Activated T-cell treated with anti-CD3 and anti-CD28 coated beads, Interleukin-2, amount 50 U/mL, for 1 hour (primary cell): ENCODE results near the gene CACNG5.
"Not testable (repeated sequence)": the region's sequence is repeated elsewhere in the genome, so short reads cannot be mapped to it uniquely, and the experiment has no call there.

Source experiments
- DNase-seq: peaks from one replicate; pipeline ENCODE4 v3.0.0-alpha.2; 2020

The CACNG5 gene

DNA sequence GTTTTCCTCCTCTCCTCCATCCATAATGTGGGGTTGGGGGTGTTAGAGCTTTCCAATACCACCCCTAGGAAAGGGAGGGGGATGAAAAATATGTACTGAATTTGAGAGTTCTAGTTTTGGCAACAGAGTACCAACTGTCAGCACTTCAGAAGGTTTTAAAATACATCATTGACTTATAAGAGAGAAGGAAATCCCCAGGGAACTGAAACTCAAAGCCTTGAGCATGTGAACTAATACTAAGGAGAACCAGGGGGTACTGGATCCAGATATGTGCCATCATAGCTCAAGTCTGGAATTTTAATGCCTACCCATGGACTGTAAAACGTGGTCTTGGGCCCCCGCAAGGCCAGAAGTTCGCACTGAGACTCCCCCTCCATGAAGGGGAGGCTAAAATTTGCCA is 15.8 kb downstream of the CACNG5 start:
- no peak for DNase-seq

- peak; percentile 31 for DNase-seq
Measured at GRCh38 chr17:66855204-66855603, 20.3 kb downstream of the CACNG5 start.

GRCh38 chr17:66858226-66859083 is 23.5 kb downstream of the CACNG5 start:
- DNase-seq = no peak

DNA sequence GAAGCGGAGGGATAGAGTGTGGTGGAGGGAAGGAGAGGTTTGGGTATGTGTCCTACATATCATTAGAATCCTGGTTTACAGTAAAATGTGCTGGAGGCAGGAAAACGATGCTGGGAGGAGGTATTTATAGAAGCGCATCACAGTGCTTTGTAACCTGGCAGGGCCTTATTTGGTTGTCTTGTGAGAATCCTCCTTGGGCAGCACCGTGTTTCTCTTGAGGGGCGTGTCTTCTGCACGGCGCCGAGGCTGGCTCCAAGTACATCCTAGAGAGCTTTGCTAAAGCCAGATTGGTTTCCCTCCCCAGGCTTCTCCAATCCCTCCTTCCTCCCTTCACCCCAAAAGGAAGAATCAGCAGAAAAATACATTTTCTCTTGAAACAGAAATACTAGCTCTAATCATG is 24.4 kb downstream of the CACNG5 start:
- DNase-seq = no peak

GRCh38 chr17:66860204-66860603 is 25.3 kb downstream of the CACNG5 start:
- no peak for DNase-seq

- no peak for DNase-seq
Measured at GRCh38 chr17:66863820-66864219, 28.9 kb downstream of the CACNG5 start.

DNA sequence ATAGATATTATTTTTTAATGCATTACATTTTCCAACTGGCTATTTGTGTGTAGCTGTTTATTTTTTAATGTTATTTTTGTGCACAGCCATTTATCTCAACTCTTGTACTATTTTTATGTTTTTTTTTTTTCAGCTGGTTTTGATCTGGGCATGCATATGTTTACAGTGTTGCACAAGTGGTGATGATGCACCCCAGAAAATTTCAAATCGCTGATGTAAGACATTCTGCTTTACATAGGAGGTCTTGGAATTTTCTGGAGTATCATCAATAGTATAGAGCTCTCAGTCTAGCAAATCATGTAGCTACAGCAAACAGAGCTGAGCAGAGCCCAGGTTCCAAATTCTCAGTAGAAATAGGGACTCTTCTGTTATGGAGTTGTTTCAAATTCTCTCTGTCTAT is 30.2 kb downstream of the CACNG5 start:
- no peak for DNase-seq

DNA sequence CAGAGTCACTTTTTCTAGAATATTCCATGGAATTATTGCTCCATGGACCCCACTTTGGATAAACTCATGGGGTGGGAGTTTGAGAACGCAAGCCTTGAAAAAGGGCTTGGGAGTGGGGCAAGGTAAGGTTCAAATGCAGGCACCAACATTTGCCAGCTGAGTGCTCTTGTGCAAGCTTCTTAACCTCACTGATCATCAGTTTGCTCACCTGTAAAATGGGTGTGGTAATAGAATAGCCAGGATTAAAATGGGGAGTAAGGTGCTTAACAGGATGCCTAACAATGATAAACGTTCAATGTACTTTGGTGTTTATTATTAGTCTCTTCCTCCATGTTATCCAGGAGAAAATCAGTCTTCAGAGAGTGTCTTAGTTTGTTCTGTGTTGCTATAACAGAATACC is 39.0 kb downstream of the CACNG5 start:
- no peak for DNase-seq

- no peak for DNase-seq
Measured at GRCh38 chr17:66884931-66885330, 50.0 kb downstream of the CACNG5 start.

DNA sequence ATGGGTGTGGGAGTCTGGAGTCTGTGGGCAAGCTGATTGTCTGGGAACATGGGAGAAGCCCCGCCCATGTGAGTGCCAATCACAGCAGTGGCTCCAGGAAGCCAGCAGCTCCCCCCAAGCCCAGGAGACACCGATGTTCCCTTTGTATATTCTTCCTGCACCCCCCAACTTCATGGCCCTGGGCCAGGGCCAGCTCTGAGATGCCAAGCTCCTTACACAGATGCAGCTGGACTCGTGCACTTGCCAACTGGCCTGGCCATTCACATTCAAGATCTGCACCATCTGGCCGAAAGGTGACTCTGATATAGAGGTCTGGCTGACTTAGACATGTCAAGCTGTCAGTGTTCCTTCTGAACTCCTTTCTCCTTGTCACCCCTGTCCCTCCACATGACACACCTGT is 50.5 kb downstream of the CACNG5 start:
- no peak for DNase-seq

DNA sequence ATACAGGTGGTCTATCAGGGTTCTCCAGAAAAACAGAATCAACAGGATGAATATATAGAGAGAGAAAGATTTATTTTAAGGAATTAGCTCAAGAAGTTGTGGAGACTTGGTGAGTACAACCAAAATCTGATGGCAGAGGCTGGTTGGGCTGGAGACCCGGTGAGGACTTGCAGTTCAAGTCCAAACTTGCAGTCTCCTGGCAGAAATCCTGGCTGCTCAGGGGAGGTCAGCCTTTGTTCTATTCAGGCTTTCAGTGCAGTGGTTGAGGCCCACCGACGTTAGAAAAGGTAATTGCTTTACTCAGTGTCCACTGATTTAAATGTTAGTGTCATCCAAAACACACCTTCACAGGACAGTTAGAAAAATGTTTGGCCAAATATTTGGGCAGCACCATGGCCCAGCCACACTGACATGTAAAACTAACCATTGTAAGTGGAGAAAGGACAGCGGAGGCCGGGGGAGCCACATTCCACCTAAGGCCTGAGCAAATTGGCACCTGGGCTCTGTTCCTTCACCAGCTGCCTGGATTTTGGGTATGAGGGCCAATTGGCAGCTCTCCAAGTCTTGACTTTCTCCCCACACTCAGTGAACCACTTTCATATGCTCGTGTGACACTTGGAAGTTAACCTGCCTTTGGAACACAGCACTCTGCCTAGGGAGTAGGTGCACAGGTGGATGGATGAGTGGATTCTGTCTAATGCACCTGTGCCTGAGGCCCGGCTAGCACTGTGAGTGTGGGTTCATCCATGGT is 54.7 kb downstream of the CACNG5 start:
- no peak for DNase-seq

- no peak for DNase-seq
Measured at GRCh38 chr17:66892246-66892645, 57.3 kb downstream of the CACNG5 start.

DNA sequence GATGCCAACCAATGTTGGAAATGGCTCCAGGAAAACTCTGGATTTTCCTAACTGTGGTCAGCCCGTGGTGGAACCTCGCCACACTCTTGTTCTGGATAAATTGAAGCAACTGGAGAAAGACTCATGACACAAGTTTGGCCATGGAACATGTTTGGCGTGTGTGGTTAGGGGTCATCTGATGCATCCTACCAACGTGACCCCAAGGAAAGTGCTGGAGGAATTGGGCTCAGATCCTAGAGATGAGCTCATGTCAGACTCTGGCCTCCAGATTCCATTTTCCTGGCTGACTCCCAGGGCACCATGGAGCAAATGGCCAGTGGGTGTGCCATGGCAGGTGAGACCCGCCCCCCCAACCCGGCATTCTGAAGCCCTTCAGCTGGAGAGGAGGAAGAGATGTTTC is 58.5 kb downstream of the CACNG5 start:
- DNase-seq = no peak

DNA sequence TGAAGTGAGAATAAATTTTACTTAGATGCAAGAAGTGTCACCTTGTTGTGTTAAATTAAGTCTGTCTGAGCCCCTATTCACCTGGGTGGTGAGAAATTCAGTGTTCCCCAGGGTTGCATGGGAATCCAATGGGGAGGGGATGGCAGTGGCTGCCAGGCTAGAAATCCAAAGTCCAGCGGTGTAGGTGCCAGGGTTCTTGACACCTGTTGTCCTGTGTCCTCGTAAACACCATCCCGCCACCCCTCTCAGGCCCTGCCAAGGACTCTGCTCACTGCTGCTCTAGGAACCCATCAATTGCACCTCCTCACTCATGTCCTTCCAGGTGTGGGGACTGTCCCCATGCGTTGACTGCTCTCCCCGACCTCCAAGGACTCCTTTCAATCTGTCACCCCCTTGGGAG is 58.9 kb downstream of the CACNG5 start:
- no peak for DNase-seq

- no peak for DNase-seq
Measured at GRCh38 chr17:66897141-66897540, 62.2 kb downstream of the CACNG5 start.

DNA sequence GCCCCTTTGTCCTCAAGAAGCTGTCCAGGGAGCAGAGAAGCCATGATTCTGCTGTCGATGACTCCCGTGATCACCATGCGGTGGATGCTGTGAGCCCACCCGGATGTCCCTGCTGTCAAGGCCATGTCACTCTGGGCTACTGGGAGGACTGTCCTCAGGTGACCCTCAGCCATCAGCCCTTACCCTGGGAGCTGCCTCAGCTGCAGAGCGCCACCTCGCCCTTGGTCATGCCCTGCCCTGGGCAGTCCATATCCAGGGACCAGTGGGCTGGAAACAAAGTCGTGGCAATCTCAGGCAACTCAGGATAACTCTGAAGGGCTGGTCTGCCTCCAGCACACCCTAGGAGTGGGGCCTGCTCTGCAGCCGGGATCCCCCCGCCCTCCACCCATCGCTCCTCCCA is 63.6 kb downstream of the CACNG5 start:
- no peak for DNase-seq

- no peak for DNase-seq
Measured at GRCh38 chr17:66900126-66901010, 65.5 kb downstream of the CACNG5 start.

DNA sequence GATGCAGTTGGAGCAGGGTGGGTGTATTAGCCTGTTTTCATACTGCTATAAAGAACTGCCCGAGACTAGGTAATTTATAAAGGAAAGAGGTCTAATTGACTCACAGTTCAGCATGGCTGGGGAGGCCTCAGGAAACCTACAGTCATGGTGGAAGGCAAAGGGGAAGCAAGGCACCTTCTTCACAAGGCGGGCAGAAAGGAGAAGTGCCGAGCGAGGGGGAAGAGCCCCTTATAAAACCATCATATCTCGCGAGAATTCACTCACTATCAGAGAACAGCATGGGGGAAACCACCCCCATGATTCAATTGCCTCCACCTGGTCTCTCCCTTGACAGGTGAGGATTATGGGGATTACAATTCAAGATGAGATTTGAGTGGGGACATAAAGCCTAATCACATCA is 68.4 kb downstream of the CACNG5 start:
- not testable (repeated sequence) for DNase-seq

GRCh38 chr17:66903781-66904180 is 68.9 kb downstream of the CACNG5 start:
- DNase-seq = no peak

DNA sequence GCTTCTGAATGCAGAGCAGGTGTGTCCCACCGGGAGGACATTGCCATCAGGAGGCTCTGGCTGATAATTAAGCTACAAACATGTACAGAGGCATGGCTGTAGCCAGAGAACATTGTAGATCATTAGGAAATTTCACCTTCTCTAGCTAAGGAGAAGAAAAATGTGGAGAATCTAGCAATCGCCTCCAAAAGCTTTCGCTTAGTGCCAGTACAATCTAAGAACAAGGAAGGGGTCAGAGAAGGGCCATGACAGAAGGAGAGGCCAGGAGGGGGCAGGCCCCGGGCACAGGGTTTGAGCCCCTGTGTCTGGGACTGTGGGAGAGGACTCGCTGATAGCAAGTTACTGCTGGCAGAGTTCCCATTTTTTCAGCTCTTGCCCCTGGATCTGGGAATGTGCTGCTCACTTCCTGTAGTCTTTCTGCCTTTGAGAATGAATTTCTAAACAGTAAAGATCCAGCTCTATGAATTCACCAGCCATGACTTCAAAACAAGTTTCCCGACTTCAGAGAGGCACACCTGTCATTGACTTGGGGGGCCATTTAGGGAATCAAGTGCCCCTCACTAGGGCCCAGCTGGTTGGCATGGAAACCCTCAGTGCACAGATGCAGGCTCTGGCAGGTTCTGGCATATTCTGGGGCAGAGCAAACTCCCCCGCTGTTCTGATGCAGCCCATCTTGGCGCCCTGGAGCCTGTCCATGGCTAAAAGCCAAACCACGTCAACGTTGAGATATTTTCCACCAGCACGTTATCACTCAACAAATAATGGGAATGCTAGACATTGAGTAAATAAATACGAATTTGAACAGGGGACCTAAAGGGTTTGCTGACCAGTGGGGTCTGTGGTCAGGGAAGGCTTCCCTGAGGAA is 70.1 kb downstream of the CACNG5 start:
- no peak for DNase-seq

DNA sequence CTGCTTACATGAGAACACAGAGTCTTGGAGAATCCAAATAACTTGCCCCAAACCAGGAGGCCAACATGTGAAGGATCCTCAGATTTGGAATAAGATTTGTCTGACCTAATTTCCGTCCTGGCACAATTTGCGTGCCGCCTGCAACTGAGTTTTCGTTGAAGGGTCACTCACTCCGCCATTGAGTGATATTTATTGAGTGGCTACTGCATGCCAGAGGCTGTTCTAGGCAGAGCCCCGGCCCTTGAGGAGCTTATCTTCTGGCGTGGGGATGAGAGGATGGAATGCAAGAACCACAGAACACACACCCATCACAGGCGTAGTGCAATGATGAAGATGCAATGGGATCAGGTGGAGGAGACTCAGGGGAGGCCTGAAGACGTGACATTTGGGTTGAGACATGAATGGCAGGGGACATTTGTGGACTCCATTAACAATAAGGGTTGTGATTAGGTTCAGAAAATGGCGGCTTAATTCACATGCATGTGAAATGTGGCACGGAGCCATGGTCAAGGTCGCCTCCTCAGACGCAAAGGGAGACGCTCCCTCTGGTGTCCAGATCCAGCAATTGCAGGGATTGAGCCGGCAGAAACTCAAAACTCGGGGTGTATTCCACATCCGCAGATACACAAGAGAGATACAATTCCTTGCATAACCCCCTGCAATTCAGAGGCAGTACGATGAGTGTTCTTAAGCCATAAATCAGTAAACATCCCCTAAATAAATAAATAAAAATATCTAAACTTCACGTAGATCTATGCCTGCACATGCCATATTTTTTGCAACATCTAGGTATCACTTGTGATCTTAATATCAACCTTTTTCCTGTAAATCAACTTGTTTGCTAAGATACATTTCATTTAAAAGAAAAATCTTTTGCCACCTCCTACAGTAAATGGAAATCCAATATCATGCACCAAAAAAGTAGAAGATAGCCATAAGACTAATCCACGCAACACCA is 71.7 kb downstream of the CACNG5 start:
- peak; percentile 55 for DNase-seq
